PC-9 (cell line): ENCODE results near the gene GID8. TPM values are rescaled to one million over a fixed set of nuclear protein-coding genes. Genes with fewer than 3 reads are reported as not detected.

Source experiments
- BruUV-seq: library from RNA; stranded (reverse); fragments of 400-500 nt; replicated peaks from 2 replicates; lab custom pipeline; 2021; lab: Mats Ljungman, UMichigan
- CTCF ChIA-PET: fragments of 300-600 bp; sonication (Branson Sonifier 250); formaldehyde crosslinking; loops from one replicate; lab custom pipeline; 2022; ENCODE audit warnings: antibody characterized with exemption; lab: Charles Lee
- POLR2A ChIA-PET: fragments of 300-600 bp; sonication (Branson Sonifier 250); formaldehyde crosslinking; loops from one replicate; lab custom pipeline; 2022; ENCODE audit warnings: antibody characterized with exemption; ENCODE audit not compliant: unreplicated experiment; lab: Charles Lee
- DNase-seq, 2 experiments: peaks; one replicate each; pipeline versions ENCODE4 v3.0.0 to v3.0.0-alpha.2; 2015 to 2022; ENCODE audit warnings: mixed read lengths in 1 of 2
- H2AFZ ChIP-seq: fragments of 200-600 bp; sonication (generic); 2 replicates; pipeline ENCODE4 v1.8.1; 2017; ENCODE audit warnings: antibody characterized with exemption
- H3F3A ChIP-seq: fragments of 200-600 bp; sonication (generic); 2 replicates; pipeline ENCODE4 v1.8.1; 2017; ENCODE audit warnings: antibody characterized with exemption, mild to moderate bottlenecking, low read depth; ENCODE audit not compliant: insufficient read depth
- H3K27ac ChIP-seq: fragments of 200-600 bp; sonication (generic); 2 replicates; pipeline ENCODE4 v1.6.1; 2016; ENCODE audit warnings: mixed run types
- H3K27me3 ChIP-seq: fragments of 200-600 bp; sonication (generic); 2 replicates; pipeline ENCODE4 v1.6.1; 2016; ENCODE audit warnings: low read depth, mixed run types; ENCODE audit not compliant: insufficient read depth
- H3K36me3 ChIP-seq: fragments of 200-600 bp; sonication (generic); 2 replicates; pipeline ENCODE4 v1.6.1; 2016; ENCODE audit warnings: low read depth, mixed run types
- H3K4me1 ChIP-seq: fragments of 200-600 bp; sonication (generic); replicated peaks from 2 replicates; pipeline ENCODE4 v1.6.1; 2016; ENCODE audit warnings: mixed run types; ENCODE audit not compliant: insufficient read depth
- H3K4me2 ChIP-seq: fragments of 200-600 bp; sonication (generic); 2 replicates; pipeline ENCODE4 v1.6.1; 2017; ENCODE audit warnings: mixed run types
- H3K4me3 ChIP-seq: fragments of 200-600 bp; sonication (generic); 2 replicates; pipeline ENCODE4 v1.6.1; 2016; ENCODE audit warnings: mixed run types
- H3K79me2 ChIP-seq: fragments of 200-600 bp; sonication (generic); 2 replicates; pipeline ENCODE4 v1.6.1; 2017; ENCODE audit warnings: low read depth, mixed run types
- H3K9me2 ChIP-seq: fragments of 200-600 bp; sonication (generic); 2 replicates; pipeline ENCODE4 v1.8.1; 2017; ENCODE audit warnings: mild to moderate bottlenecking; ENCODE audit not compliant: insufficient read depth
- H3K9me3 ChIP-seq: fragments of 200-600 bp; sonication (generic); 2 replicates; pipeline ENCODE4 v1.8.1; 2016; ENCODE audit warnings: low read depth; ENCODE audit not compliant: insufficient read depth
- H4K20me1 ChIP-seq: fragments of 200-600 bp; sonication (generic); 2 replicates; pipeline ENCODE4 v1.8.1; 2017; ENCODE audit not compliant: insufficient read depth
- CTCF ChIP-seq: fragments of 200-600 bp; sonication (generic); conservative IDR thresholded peaks from 2 replicates; pipeline ENCODE4 v1.6.1; 2017; ENCODE audit warnings: mixed run types, antibody characterized with exemption, mild to moderate bottlenecking, moderate library complexity
- EZH2 ChIP-seq: fragments of 200-600 bp; sonication (generic); IDR thresholded peaks from 2 replicates; pipeline ENCODE4 v1.8.0; 2017; ENCODE audit warnings: antibody characterized with exemption, low read depth
- intact Hi-C: fragments of 100-400 bp; cut with micrococcal nuclease; formaldehyde crosslinking; loops from one replicate; pipeline ENCODE4 v1.10.0; 2022; ENCODE audit not compliant: unreplicated experiment
- total RNA-seq: library from RNA; stranded (reverse); gene quantifications from 2 replicates; pipeline ENCODE4 v1.2.3, GENCODE V29; 2021

The GID8 gene
- total RNA-seq, 1 experiment from 2014 or later: 45.7 TPM

DNA sequence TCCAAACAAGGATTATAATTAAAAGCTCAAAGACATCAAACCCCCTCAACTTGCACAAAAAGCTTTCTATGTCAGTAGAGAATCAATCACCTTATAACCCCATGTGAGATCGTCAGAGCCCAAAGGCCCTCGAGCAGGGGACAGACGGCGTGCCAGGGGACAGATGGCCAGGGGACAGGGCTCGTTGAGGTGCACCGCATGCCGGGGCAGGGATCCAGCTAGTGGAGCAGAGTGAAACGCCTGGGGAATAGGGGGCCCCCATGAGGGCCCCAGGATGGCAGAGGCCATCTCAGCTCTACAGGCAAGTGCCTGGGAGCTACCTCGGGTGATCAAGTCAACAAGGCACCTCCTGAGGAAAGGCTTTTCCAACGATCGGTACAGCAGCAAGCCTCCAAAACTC lies 40.3 kb upstream of the GID8 start:
- CTCF ChIA-PET: no interaction called here
- H3K4me1 ChIP-seq: peaks cover 8% of the 10 kb centered on the region
- H3K79me2 ChIP-seq: no peaks in the 10 kb centered on the region

GRCh38 chr20:62898093-62898964 lies 39.6 kb upstream of the GID8 start:
- H4K20me1 ChIP-seq: peaks cover 33% of the 10 kb centered on the region
- H3K27ac ChIP-seq: no peak overlapping the region
- no peaks in the 10 kb centered on the region for H3K79me2 ChIP-seq
- H3K36me3 ChIP-seq: peaks cover 21% of the 10 kb centered on the region
- DNase-seq: no peak
- intact Hi-C loops: no loop called here
- H3K9me3 ChIP-seq: no peaks in the 10 kb centered on the region
- H3K4me2 ChIP-seq: no peak overlapping the region
- H3K9me2 ChIP-seq: no peaks in the 10 kb centered on the region
- TF ChIP-seq CTCF (no peak), EZH2 (no peak)
- no peaks in the 10 kb centered on the region for H3K27me3 ChIP-seq
- H2AFZ ChIP-seq: no peak overlapping the region
- BruUV-seq: TSS peak; percentile 2
- H3K4me1 ChIP-seq: peaks cover 8% of the 10 kb centered on the region
- ChIA-PET CTCF (no interaction called here), POLR2A (no interaction called here)
- H3K4me3 ChIP-seq: no peak overlapping the region
- H3F3A ChIP-seq: peaks cover 54% of the 10 kb centered on the region

More for the DNA sequence above, 40.3 kb upstream of the GID8 start:
- H3K27ac ChIP-seq: no peak overlapping the region
- intact Hi-C loops: no loop called here
- no peak for DNase-seq
- H3F3A ChIP-seq: peaks cover 54% of the 10 kb centered on the region
- H4K20me1 ChIP-seq: peaks cover 37% of the 10 kb centered on the region
- no peak overlapping the region for H3K4me3 ChIP-seq
- H3K27me3 ChIP-seq: no peaks in the 10 kb centered on the region
- H3K4me2 ChIP-seq: no peak overlapping the region
- BruUV-seq: no TSS peak
- H3K9me2 ChIP-seq: no peaks in the 10 kb centered on the region
- no peak overlapping the region for H2AFZ ChIP-seq
- peaks cover 24% of the 10 kb centered on the region for H3K36me3 ChIP-seq
- no peaks in the 10 kb centered on the region for H3K9me3 ChIP-seq
- TF ChIP-seq CTCF (no peak), EZH2 (no peak)
- POLR2A ChIA-PET: no interaction called here

DNA sequence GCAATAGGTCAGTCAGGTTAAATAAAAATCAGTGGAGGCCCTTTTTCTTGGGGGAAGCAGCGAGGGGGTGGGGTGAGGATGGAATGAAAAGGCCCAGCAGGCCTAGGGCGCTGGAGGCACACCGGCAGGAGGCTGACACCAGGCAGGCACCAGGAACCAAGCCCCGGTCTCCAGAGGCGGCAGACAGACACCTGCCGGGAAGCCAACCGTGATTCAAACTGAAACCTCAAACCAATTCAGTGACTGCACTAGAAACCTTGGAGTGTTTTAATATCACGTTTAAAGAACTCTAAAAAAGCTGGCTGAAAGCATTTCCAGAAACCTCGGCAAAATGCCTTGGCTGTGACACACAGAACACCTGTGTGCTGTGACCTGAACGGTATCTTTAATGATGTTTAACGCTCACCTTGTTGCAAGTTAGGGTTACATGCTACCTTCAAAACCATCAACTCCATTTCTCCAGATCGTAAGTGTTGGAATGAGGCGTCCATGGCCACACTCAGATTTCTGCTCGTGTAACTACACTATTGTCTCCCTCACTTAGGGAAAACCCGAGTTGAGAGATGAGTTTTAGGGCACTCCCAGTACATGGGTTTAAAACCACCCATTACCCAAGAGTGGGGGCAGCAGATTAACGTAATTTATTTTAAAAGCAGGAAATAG lies 38.8 kb upstream of the GID8 start:
- intact Hi-C loops: no loop called here
- POLR2A ChIA-PET: interaction anchor here (0.6 kb wide), 1 partner anchor 32 kb away, joined by 4 read pairs; no protein-coding TSS in a partner anchor

More for the DNA sequence above, 38.8 kb upstream of the GID8 start:
- Histone ChIP-seq H2AFZ (no peak overlapping the region), H3K4me2 (no peak overlapping the region), H3K79me2 (no peaks in the 10 kb centered on the region), H3K27me3 (no peaks in the 10 kb centered on the region), H3K4me3 (no peak overlapping the region), H3K4me1 (peaks cover 8% of the 10 kb centered on the region), H3K9me2 (no peaks in the 10 kb centered on the region), H3K9me3 (no peaks in the 10 kb centered on the region), H3K27ac (no peak overlapping the region), H3K36me3 (peaks cover 21% of the 10 kb centered on the region), H4K20me1 (peaks cover 32% of the 10 kb centered on the region), H3F3A (peaks cover 54% of the 10 kb centered on the region)
- DNase-seq: no peak
- CTCF ChIA-PET: no interaction called here
- TF ChIP-seq EZH2 (no peak), CTCF (no peak)
- no TSS peak for BruUV-seq
